Smooth muscle cell of trachea (primary cell): ENCODE data around the gene AP5S1. TPM values are rescaled to one million over a fixed set of nuclear protein-coding genes. Genes with fewer than 3 reads are reported as not detected.

Experiments
- total RNA-seq: library from RNA; depleted of rRNA; stranded (reverse); fragments of >200 nt; gene quantifications from 2 replicates; pipeline ENCODE4 v1.2.1, GENCODE V29; 2014

The AP5S1 gene
- total RNA-seq: 23.0 and 32.7 TPM in 2 replicates

GRCh38 chr20:3820048-3820900, at the start of gene AP5S1:
Gene AP5S1, plus strand, starts transcription at chr20:3820547. Its CDS starts 1,571 bp downstream, at chr20:3822118.

GRCh38 chr20:3781153-3781910, 39.0 kb upstream of the AP5S1 start, which contains the start of gene SPEF1:
Gene SPEF1, minus strand, starts transcription at chr20:3781448. Its CDS starts 161 bp downstream, at chr20:3781287.

GRCh38 chr20:3786665-3787323, 33.6 kb upstream of the AP5S1 start, which contains the start of gene CENPB:
Gene CENPB, minus strand, starts transcription at chr20:3786740. Its CDS starts 257 bp downstream, at chr20:3786483.

GRCh38 chr20:3795511-3796468, 24.6 kb upstream of the AP5S1 start, which contains the start of gene CDC25B:
Gene CDC25B, plus strand, starts transcription at chr20:3796310. Its CDS starts 222 bp downstream, at chr20:3796532.

GRCh38 chr20:3846740-3847428, 26.5 kb downstream of the AP5S1 start, which contains the start of gene MAVS:
Gene MAVS, plus strand, starts transcription at chr20:3846834. Its CDS starts 7,791 bp downstream, at chr20:3854625.

Other genes starting within 250 kb of the AP5S1 start
- not detected in 2 replicates for gene GFRA4, start 157.1 kb upstream of the AP5S1 start, total RNA-seq
- gene ADAM33, start 138.5 kb upstream of the AP5S1 start, total RNA-seq: 136 and 154 TPM in 2 replicates
- not detected in 2 replicates for gene SIGLEC1, start 107.9 kb upstream of the AP5S1 start, total RNA-seq
- gene HSPA12B, start 87.9 kb upstream of the AP5S1 start, total RNA-seq: 2.6 and 5.1 TPM in 2 replicates
- gene ADISSP, start 52.8 kb upstream of the AP5S1 start, total RNA-seq: 40.5 and 41.7 TPM in 2 replicates
- 0.15 and 0.17 TPM in 2 replicates for gene SPEF1, start 39.1 kb upstream of the AP5S1 start, total RNA-seq
- 149 and 205 TPM in 2 replicates for gene CENPB, start 33.8 kb upstream of the AP5S1 start, total RNA-seq
- gene CDC25B, start 24.2 kb upstream of the AP5S1 start, total RNA-seq: 103 and 105 TPM in 2 replicates
- gene MAVS, start 26.3 kb downstream of the AP5S1 start, total RNA-seq: 25.2 and 31.3 TPM in 2 replicates
- 62.2 and 72.3 TPM in 2 replicates for gene PANK2, start 68.8 kb downstream of the AP5S1 start, total RNA-seq
- gene RNF24, start 195.0 kb downstream of the AP5S1 start, total RNA-seq: 31.9 and 33.7 TPM in 2 replicates